Panc1 (cell line): Measurements from ENCODE around the gene UPK1A. TPM values are rescaled to one million over a fixed set of nuclear protein-coding genes. Genes with fewer than 3 reads are reported as not detected.

ENCODE experiments used
- ATAC-seq: fragments of 200-7000 bp; cut with Tn5 transposase; 2 replicates; pipeline ENCODE4 v1.9.1; 2020; ENCODE audit warnings: mild to moderate bottlenecking, moderate library complexity
- BruUV-seq: library from RNA; stranded (reverse); fragments of 400-500 nt; replicated peaks from 2 replicates; lab custom pipeline; 2021; lab: Mats Ljungman, UMichigan
- CTCF ChIA-PET: fragments of 300-600 bp; sonication (Branson Sonifier 250); formaldehyde crosslinking; loops from one replicate; lab custom pipeline; 2022; ENCODE audit warnings: antibody characterized with exemption; lab: Charles Lee
- POLR2A ChIA-PET: fragments of 300-600 bp; sonication (Branson Sonifier 250); formaldehyde crosslinking; loops from one replicate; lab custom pipeline; 2022; ENCODE audit warnings: antibody characterized with exemption; lab: Charles Lee
- DNase-seq: peaks from one replicate; pipeline ENCODE4 v3.0.0-alpha.2; 2010; ENCODE audit warnings: low read depth, low spot score
- H3K27ac ChIP-seq: 2 replicates; pipeline ENCODE4 v1.5.1; 2011; ENCODE audit warnings: mild to moderate bottlenecking, low read length, inconsistent platforms
- H3K27me3 ChIP-seq: fragments of 200-500 bp; sonication (Bioruptor generic); 2 replicates; pipeline ENCODE4 v1.6.0; 2014; ENCODE audit warnings: low read length, inconsistent platforms; ENCODE audit not compliant: control insufficient read depth, insufficient read depth
- H3K36me3 ChIP-seq: fragments of 200-500 bp; sonication (Bioruptor generic); 2 replicates; pipeline ENCODE4 v1.5.1; 2014; ENCODE audit warnings: inconsistent platforms, mild to moderate bottlenecking, low read length, moderate library complexity; ENCODE audit not compliant: control insufficient read depth, insufficient read depth
- H3K4me1 ChIP-seq: 2 replicates; pipeline ENCODE4 v1.5.1; 2011; ENCODE audit warnings: inconsistent platforms, mild to moderate bottlenecking, low read length, moderate library complexity; ENCODE audit not compliant: control insufficient read depth, insufficient read depth
- H3K4me3 ChIP-seq, 2 experiments: 2 replicates each; pipeline ENCODE4 v1.5.1; 2011 to 2012; ENCODE audit warnings: low read depth in 2 of 2, low read length in 2 of 2, mild to moderate bottlenecking in 2 of 2, inconsistent platforms in 1 of 2, moderate library complexity in 1 of 2
- H3K9me3 ChIP-seq: fragments of 200-500 bp; sonication (Bioruptor generic); 2 replicates; pipeline ENCODE4 v1.5.1; 2014; ENCODE audit warnings: low read depth, mild to moderate bottlenecking, inconsistent platforms, low read length, moderate library complexity; ENCODE audit not compliant: control insufficient read depth, insufficient read depth
- POLR2AphosphoS5 ChIP-seq: IDR thresholded peaks from 2 replicates; pipeline ENCODE4 v1.6.1; 2012; ENCODE audit warnings: mild to moderate bottlenecking, low read depth, low read length, moderate library complexity
- SIN3A ChIP-seq: IDR thresholded peaks from 2 replicates; pipeline ENCODE4 v1.6.1; 2012; ENCODE audit warnings: low read depth, mild to moderate bottlenecking, low read length, moderate library complexity, borderline replicate concordance; ENCODE audit not compliant: insufficient read depth
- TCF7L2 ChIP-seq: IDR thresholded peaks from 2 replicates; pipeline ENCODE4 v1.6.1; 2011; ENCODE audit warnings: mild to moderate bottlenecking, low read depth, low read length, inconsistent platforms
- in situ Hi-C: cut with HindIII; loops from 2 replicates; pipeline ENCODE4 v1.10.0; 2016; ENCODE audit warnings: low sequenced_read_pairs, low pct_unique_long_range_greater_than_20kb
- intact Hi-C: fragments of 100-400 bp; cut with micrococcal nuclease; formaldehyde crosslinking; loops from one replicate; pipeline ENCODE4 v1.10.0; 2022; ENCODE audit not compliant: unreplicated experiment
- total RNA-seq: library from RNA; stranded (reverse); gene quantifications from one replicate; pipeline ENCODE4 v1.2.1, GENCODE V29; 2021; ENCODE audit not compliant: unreplicated experiment
- TF ChIP-seq, protein P1 (sequence below), 2 experiments: IDR thresholded peaks; 2 replicates each; pipeline ENCODE4 v1.6.1; 2011 to 2012; ENCODE audit warnings: low read depth in 2 of 2, control low read depth in 1 of 2, low read length in 1 of 2, mild to moderate bottlenecking in 1 of 2, moderate library complexity in 1 of 2; ENCODE audit not compliant: insufficient read depth in 1 of 2
- TF ChIP-seq, protein P2 (sequence below): fragments of 450-650 bp; IDR thresholded peaks from 2 replicates; pipeline ENCODE4 v1.5.1; 2017; ENCODE audit warnings: mild to moderate bottlenecking

The UPK1A gene
- total RNA-seq, 1 experiment from 2014 or later = 0.67 TPM

DNA sequence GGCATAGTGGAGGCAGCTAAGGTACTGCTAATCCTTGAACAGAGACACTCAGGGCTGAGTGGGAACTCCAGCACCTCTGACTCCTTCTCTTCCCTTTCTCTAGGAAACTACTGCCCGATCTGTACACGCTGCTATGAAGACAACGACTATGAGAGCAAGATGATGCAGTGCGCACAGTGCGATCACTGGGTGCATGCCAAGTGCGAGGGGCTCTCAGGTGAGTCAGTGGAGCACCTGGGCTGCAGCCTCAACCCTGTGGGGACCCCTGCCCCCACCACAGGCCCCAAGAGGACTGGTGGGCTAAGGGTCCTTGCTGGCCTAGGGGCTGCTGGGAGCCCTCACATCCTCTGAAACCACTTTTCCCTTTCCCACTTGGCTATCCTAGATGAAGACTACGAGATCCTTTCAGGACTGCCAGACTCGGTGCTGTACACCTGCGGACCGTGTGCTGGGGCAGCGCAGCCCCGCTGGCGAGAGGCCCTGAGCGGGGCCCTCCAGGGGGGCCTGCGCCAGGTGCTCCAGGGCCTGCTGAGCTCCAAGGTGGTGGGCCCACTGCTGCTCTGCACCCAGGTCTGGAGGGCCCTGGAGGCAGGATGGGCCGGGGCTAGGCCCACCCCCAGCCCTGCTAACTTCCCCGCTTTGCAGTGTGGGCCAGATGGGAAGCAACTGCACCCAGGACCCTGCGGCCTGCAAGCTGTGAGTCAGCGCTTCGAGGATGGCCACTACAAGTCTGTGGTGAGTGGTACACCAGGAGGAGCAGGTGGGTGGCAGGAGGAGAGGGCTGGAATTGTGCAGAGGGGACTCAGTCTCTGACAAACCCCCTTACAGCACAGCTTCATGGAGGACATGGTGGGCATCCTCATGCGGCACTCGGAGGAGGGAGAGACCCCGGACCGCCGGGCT is 61.0 kb downstream of the UPK1A start:
- BruUV-seq = no TSS peak

More for the DNA sequence above, 61.0 kb downstream of the UPK1A start:
- Histone ChIP-seq H3K9me3 (no peaks in the 10 kb centered on the region), H3K36me3 (peaks cover 28% of the 10 kb centered on the region), H3K27ac (no peak overlapping the region), H3K27me3 (no peaks in the 10 kb centered on the region), H3K4me1 (no peaks in the 10 kb centered on the region), H3K4me3 (no peak overlapping the region)
- ATAC-seq (no peak), DNase-seq (no peak)
- ChIA-PET CTCF (interaction anchor here (0.6 kb wide), 1 partner anchor 21 kb away, joined by 3 read pairs; the partner anchor contains the start of gene LIN37), POLR2A (interaction anchor here (0.5 to 0.7 kb wide), 2 partner anchors 48 to 91 kb away, joined by 3 to 9 read pairs; no protein-coding TSS in a partner anchor)
- TF ChIP-seq POLR2AphosphoS5 (no peak), SIN3A (no peak), TCF7L2 (no peak)
- TF ChIP-seq, protein P1, sequence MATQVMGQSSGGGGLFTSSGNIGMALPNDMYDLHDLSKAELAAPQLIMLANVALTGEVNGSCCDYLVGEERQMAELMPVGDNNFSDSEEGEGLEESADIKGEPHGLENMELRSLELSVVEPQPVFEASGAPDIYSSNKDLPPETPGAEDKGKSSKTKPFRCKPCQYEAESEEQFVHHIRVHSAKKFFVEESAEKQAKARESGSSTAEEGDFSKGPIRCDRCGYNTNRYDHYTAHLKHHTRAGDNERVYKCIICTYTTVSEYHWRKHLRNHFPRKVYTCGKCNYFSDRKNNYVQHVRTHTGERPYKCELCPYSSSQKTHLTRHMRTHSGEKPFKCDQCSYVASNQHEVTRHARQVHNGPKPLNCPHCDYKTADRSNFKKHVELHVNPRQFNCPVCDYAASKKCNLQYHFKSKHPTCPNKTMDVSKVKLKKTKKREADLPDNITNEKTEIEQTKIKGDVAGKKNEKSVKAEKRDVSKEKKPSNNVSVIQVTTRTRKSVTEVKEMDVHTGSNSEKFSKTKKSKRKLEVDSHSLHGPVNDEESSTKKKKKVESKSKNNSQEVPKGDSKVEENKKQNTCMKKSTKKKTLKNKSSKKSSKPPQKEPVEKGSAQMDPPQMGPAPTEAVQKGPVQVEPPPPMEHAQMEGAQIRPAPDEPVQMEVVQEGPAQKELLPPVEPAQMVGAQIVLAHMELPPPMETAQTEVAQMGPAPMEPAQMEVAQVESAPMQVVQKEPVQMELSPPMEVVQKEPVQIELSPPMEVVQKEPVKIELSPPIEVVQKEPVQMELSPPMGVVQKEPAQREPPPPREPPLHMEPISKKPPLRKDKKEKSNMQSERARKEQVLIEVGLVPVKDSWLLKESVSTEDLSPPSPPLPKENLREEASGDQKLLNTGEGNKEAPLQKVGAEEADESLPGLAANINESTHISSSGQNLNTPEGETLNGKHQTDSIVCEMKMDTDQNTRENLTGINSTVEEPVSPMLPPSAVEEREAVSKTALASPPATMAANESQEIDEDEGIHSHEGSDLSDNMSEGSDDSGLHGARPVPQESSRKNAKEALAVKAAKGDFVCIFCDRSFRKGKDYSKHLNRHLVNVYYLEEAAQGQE (IDR thresholded peaks at IDR 0.05; ENCODE audit: insufficient read depth in 1 of 2, low read depth in 2 of 2, low read length in 1 of 2) = no peak
- TF ChIP-seq, protein P2, sequence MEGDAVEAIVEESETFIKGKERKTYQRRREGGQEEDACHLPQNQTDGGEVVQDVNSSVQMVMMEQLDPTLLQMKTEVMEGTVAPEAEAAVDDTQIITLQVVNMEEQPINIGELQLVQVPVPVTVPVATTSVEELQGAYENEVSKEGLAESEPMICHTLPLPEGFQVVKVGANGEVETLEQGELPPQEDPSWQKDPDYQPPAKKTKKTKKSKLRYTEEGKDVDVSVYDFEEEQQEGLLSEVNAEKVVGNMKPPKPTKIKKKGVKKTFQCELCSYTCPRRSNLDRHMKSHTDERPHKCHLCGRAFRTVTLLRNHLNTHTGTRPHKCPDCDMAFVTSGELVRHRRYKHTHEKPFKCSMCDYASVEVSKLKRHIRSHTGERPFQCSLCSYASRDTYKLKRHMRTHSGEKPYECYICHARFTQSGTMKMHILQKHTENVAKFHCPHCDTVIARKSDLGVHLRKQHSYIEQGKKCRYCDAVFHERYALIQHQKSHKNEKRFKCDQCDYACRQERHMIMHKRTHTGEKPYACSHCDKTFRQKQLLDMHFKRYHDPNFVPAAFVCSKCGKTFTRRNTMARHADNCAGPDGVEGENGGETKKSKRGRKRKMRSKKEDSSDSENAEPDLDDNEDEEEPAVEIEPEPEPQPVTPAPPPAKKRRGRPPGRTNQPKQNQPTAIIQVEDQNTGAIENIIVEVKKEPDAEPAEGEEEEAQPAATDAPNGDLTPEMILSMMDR = no peak
- intact Hi-C loops (no loop called here), in situ Hi-C loops (no loop called here)

Other genes starting within 250 kb of the UPK1A start
- gene FFAR2, start 218.3 kb upstream of the UPK1A start, total RNA-seq = not detected
- gene KRTDAP, start 176.1 kb upstream of the UPK1A start, total RNA-seq = not detected
- 5.6 TPM for gene DMKN, start 152.9 kb upstream of the UPK1A start, total RNA-seq
- 0.39 TPM for gene SBSN, start 138.2 kb upstream of the UPK1A start, total RNA-seq
- not detected for gene GAPDHS, start 133.1 kb upstream of the UPK1A start, total RNA-seq
- gene TMEM147, start 120.9 kb upstream of the UPK1A start, total RNA-seq = 157 TPM
- not detected for gene ATP4A, start 102.9 kb upstream of the UPK1A start, total RNA-seq
- not detected for gene PMIS2, start 80.3 kb upstream of the UPK1A start, total RNA-seq
- 23.2 TPM for gene HAUS5, start 53.8 kb upstream of the UPK1A start, total RNA-seq
- 180 TPM for gene RBM42, start 37.5 kb upstream of the UPK1A start, total RNA-seq
- gene ETV2, start 24.8 kb upstream of the UPK1A start, total RNA-seq = 2.8 TPM
- gene COX6B1, start 18.2 kb upstream of the UPK1A start, total RNA-seq = 835 TPM
- gene ZBTB32, start 38.0 kb downstream of the UPK1A start, total RNA-seq = not detected
- gene KMT2B, start 51.5 kb downstream of the UPK1A start, total RNA-seq = 68.8 TPM
- gene IGFLR1, start 75.9 kb downstream of the UPK1A start, total RNA-seq = 12.5 TPM
- 29.8 TPM for gene U2AF1L4, start 78.9 kb downstream of the UPK1A start, total RNA-seq
- gene PSENEN, start 79.1 kb downstream of the UPK1A start, total RNA-seq = 169 TPM
- gene LIN37, start 82.1 kb downstream of the UPK1A start, total RNA-seq = 23.5 TPM
- gene HSPB6, start 90.5 kb downstream of the UPK1A start, total RNA-seq = 0.87 TPM
- 63.9 TPM for gene PROSER3, start 91.7 kb downstream of the UPK1A start, total RNA-seq
- 35.8 TPM for gene ARHGAP33, start 109.0 kb downstream of the UPK1A start, total RNA-seq
- not detected for gene PRODH2, start 146.3 kb downstream of the UPK1A start, total RNA-seq
- gene NPHS1, start 186.0 kb downstream of the UPK1A start, total RNA-seq = 0.67 TPM
- 5.0 TPM for gene KIRREL2, start 190.4 kb downstream of the UPK1A start, total RNA-seq
- 74.6 TPM for gene APLP1, start 202.1 kb downstream of the UPK1A start, total RNA-seq
- gene NFKBID, start 234.0 kb downstream of the UPK1A start, total RNA-seq = 20.5 TPM
- 2.9 TPM for gene HCST, start 236.0 kb downstream of the UPK1A start, total RNA-seq
- not detected for gene TYROBP, start 241.8 kb downstream of the UPK1A start, total RNA-seq